CD4-positive, alpha-beta T cell (primary cell): ENCODE measurements around the gene TCAP. TPM values are rescaled to one million over a fixed set of nuclear protein-coding genes. Genes with fewer than 3 reads are reported as not detected.

Source experiments
- ATAC-seq: fragments of 200-7000 bp; cut with Tn5 transposase; one replicate; pipeline ENCODE4 v1.10.0; 2022; ENCODE audit warnings: mild to moderate bottlenecking; ENCODE audit not compliant: poor library complexity
- CTCF ChIA-PET: fragments of 350-600 bp; sonication (Branson Sonifier 250); formaldehyde crosslinking; loops from one replicate; lab custom pipeline; 2021; ENCODE audit warnings: antibody characterized with exemption, inconsistent platforms; lab: Charles Lee
- POLR2A ChIA-PET: fragments of 350-600 bp; sonication (Branson Sonifier 250); formaldehyde crosslinking; loops from one replicate; lab custom pipeline; 2021; ENCODE audit warnings: antibody characterized with exemption, inconsistent platforms; lab: Charles Lee
- DNase-seq, 14 experiments: peaks; one replicate each; pipeline ENCODE4 v3.0.0-alpha.2; 2013 to 2020; ENCODE audit warnings: mixed read lengths in 2 of 14
- H3K27ac ChIP-seq, 2 donors: one replicate each; pipeline versions ENCODE4 v1.5.1 to v1.7.0; 2013; ENCODE audit warnings: low read length in 2 of 2, low read depth in 1 of 2, mild to moderate bottlenecking in 1 of 2
- H3K27me3 ChIP-seq, 2 experiments: 1 replicate in 1 of 2; 2 replicates in 1 of 2; pipeline versions ENCODE4 v1.6.1 to v1.7.0; 2013; ENCODE audit warnings: low read length in 2 of 2, control low read depth in 1 of 2, mild to moderate bottlenecking in 1 of 2, moderate library complexity in 1 of 2; ENCODE audit not compliant: insufficient read depth in 2 of 2, control insufficient read depth in 1 of 2
- H3K36me3 ChIP-seq: one replicate; pipeline ENCODE4 v1.6.1; 2013; ENCODE audit warnings: low read length, control low read depth; ENCODE audit not compliant: insufficient read depth
- H3K4me1 ChIP-seq: one replicate; pipeline ENCODE4 v1.6.1; 2013; ENCODE audit warnings: low read length, control low read depth; ENCODE audit not compliant: insufficient read depth
- H3K4me3 ChIP-seq: one replicate; pipeline ENCODE4 v1.5.1; 2013; ENCODE audit warnings: mild to moderate bottlenecking, low read length, moderate library complexity
- H3K9me3 ChIP-seq, 2 experiments: 1 replicate in 1 of 2; 2 replicates in 1 of 2; pipeline versions ENCODE4 v1.6.1 to v1.7.0; 2013; ENCODE audit warnings: low read length in 2 of 2, mild to moderate bottlenecking in 2 of 2, control low read depth in 1 of 2, moderate library complexity in 1 of 2; ENCODE audit not compliant: control insufficient read depth in 1 of 2, insufficient read depth in 1 of 2
- H3K27ac Mint-ChIP-seq: one replicate; pipeline ENCODE4 v1.8.0; 2020; ENCODE audit warnings: mixed read lengths
- H3K27me3 Mint-ChIP-seq: one replicate; pipeline ENCODE4 v1.8.0; 2021; ENCODE audit warnings: mixed read lengths
- H3K36me3 Mint-ChIP-seq: one replicate; pipeline ENCODE4 v1.8.0; 2021; ENCODE audit warnings: low read depth, mixed read lengths
- H3K4me1 Mint-ChIP-seq: one replicate; pipeline ENCODE4 v1.8.0; 2021; ENCODE audit warnings: low read depth, mixed read lengths
- H3K4me3 Mint-ChIP-seq: one replicate; pipeline ENCODE4 v1.8.0; 2020; ENCODE audit warnings: mild to moderate bottlenecking, mixed read lengths
- H3K9me3 Mint-ChIP-seq: one replicate; pipeline ENCODE4 v1.8.0; 2020; ENCODE audit warnings: mixed read lengths
- intact Hi-C, 2 experiments: fragments of 100-400 bp; cut with DNase I in 1 of 2; cut with micrococcal nuclease in 1 of 2; formaldehyde crosslinking; loops; one replicate each; pipeline versions ENCODE4 v1.15.1 to v1.9.0; 2023 to 2025; cut with DNase I, micrococcal nuclease
- total RNA-seq, 174 experiments: library from RNA in 2 of 174; stranded (reverse) in 2 of 174; gene quantifications; one replicate each; pipeline ENCODE4 v1.2.3 and lab custom pipeline; 2021 to 2026
- TF ChIP-seq, protein P1 (sequence below): fragments of 200-600 bp; IDR thresholded peaks from one replicate; pipeline ENCODE4 v1.8.0; 2022; ENCODE audit warnings: antibody characterized with exemption, mild to moderate bottlenecking

Gene TCAP
- total RNA-seq, 2 experiments from 2014 or later: 6.4 TPM

DNA sequence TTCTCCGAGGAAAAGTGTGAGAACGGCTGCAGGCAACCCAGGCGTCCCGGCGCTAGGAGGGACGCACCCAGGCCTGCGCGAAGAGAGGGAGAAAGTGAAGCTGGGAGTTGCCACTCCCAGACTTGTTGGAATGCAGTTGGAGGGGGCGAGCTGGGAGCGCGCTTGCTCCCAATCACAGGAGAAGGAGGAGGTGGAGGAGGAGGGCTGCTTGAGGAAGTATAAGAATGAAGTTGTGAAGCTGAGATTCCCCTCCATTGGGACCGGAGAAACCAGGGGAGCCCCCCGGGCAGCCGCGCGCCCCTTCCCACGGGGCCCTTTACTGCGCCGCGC lies 34.6 kb downstream of the TCAP start, which contains the start of gene ERBB2:
Gene ERBB2 (plus strand): TSS at position 247 of the 330 bp plus-strand sequence. CDS start 175 bp downstream, outside the sequence.
- Mint-ChIP-seq H3K4me1 (peaks cover 6% of the 10 kb centered on the region), H3K36me3 (peaks cover 3% of the 10 kb centered on the region), H3K9me3 (no peaks in the 10 kb centered on the region), H3K27ac (no peak within 1 kb of the TSS), H3K4me3 (peak within 1 kb of the TSS; percentile 4), H3K27me3 (peaks cover 34% of the 10 kb centered on the region)
- H3K9me3 ChIP-seq: peaks cover 0 to 5% of the 10 kb centered on the region in 2 experiments
- peaks cover 24 to 33% of the 10 kb centered on the region in 2 experiments for H3K27me3 ChIP-seq
- H3K36me3 ChIP-seq: peaks cover 2% of the 10 kb centered on the region
- ChIA-PET POLR2A (interaction anchor here (1.0 kb wide), 1 partner anchor 26 kb away, joined by 3 read pairs; no protein-coding TSS in a partner anchor), CTCF (no interaction called here)
- DNase-seq: no peak
- TF ChIP-seq, protein P1, sequence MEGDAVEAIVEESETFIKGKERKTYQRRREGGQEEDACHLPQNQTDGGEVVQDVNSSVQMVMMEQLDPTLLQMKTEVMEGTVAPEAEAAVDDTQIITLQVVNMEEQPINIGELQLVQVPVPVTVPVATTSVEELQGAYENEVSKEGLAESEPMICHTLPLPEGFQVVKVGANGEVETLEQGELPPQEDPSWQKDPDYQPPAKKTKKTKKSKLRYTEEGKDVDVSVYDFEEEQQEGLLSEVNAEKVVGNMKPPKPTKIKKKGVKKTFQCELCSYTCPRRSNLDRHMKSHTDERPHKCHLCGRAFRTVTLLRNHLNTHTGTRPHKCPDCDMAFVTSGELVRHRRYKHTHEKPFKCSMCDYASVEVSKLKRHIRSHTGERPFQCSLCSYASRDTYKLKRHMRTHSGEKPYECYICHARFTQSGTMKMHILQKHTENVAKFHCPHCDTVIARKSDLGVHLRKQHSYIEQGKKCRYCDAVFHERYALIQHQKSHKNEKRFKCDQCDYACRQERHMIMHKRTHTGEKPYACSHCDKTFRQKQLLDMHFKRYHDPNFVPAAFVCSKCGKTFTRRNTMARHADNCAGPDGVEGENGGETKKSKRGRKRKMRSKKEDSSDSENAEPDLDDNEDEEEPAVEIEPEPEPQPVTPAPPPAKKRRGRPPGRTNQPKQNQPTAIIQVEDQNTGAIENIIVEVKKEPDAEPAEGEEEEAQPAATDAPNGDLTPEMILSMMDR: no peak
- H3K27ac ChIP-seq: no peak within 1 kb of the TSS
- intact Hi-C loops: no loop called here
- ATAC-seq: no peak
- H3K4me1 ChIP-seq: peaks cover 9% of the 10 kb centered on the region
- no peak within 1 kb of the TSS for H3K4me3 ChIP-seq

DNA sequence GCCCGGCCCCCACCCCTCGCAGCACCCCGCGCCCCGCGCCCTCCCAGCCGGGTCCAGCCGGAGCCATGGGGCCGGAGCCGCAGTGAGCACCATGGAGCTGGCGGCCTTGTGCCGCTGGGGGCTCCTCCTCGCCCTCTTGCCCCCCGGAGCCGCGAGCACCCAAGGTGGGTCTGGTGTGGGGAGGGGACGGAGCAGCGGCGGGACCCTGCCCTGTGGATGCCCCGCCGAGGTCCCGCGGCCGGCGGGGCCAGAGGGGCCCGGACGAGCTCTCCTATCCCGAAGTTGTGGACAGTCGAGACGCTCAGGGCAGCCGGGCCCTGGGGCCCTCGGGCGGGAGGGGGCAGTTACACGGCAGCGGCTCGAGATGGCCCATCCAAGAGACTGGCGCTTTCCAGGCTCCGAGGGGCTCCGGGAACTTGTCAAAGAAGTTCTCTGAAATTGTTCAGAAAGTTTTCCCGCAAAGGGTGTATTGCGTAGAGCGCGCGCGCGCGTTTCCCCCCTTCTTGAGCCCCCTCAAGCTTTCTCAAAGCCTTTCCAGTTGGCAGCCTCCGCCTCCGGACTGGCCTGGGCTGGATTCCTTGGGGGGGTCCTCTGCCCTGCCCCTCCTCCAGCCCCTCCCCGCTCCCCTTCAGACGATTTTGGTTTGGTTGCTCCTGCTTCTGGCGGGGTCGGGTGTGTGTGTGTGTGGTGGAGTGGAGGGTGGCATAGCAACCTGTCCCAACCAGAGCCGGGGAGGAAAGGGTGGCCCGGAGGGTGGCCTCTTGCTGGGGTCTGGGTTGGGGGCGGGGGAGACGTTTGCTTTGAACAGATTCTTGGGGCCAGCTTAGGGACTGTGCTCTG lies 35.2 kb downstream of the TCAP start:
- ATAC-seq (no peak), DNase-seq (no peak)
- H3K27me3 Mint-ChIP-seq: peaks cover 34% of the 10 kb centered on the region
- no peak overlapping the region for H3K4me3 Mint-ChIP-seq
- H3K36me3 Mint-ChIP-seq: no peaks in the 10 kb centered on the region
- Histone ChIP-seq H3K36me3 (no peaks in the 10 kb centered on the region), H3K4me3 (no peak overlapping the region), H3K4me1 (peaks cover 9% of the 10 kb centered on the region), H3K27me3 (peaks cover 24 to 33% of the 10 kb centered on the region in 2 experiments), H3K27ac (no peak overlapping the region), H3K9me3 (peaks cover 0 to 5% of the 10 kb centered on the region in 2 experiments)
- CTCF ChIA-PET: no interaction called here
- TF ChIP-seq, protein P1: no peak
- intact Hi-C loops: no loop called here
- H3K9me3 Mint-ChIP-seq: no peaks in the 10 kb centered on the region
- POLR2A ChIA-PET: interaction anchor here (1.0 kb wide), 1 partner anchor 25 kb away, joined by 3 read pairs; no protein-coding TSS in a partner anchor
- H3K27ac Mint-ChIP-seq: no peak overlapping the region
- peaks cover 6% of the 10 kb centered on the region for H3K4me1 Mint-ChIP-seq

GRCh38 chr17:39701012-39701783 lies 36.0 kb downstream of the TCAP start:
- peaks cover 6% of the 10 kb centered on the region for H3K4me1 Mint-ChIP-seq
- ChIA-PET CTCF (no interaction called here), POLR2A (interaction anchor here (0.9 kb wide), 1 partner anchor 14 kb away, joined by 3 read pairs; the partner anchor contains the start of gene PGAP3)
- no peaks in the 10 kb centered on the region for H3K36me3 Mint-ChIP-seq
- peaks cover 15% of the 10 kb centered on the region for H3K4me1 ChIP-seq
- H3K4me3 Mint-ChIP-seq: no peak overlapping the region
- H3K27ac ChIP-seq: no peak overlapping the region
- H3K4me3 ChIP-seq: no peak overlapping the region
- H3K27me3 Mint-ChIP-seq: peaks cover 34% of the 10 kb centered on the region
- no peaks in the 10 kb centered on the region for H3K36me3 ChIP-seq
- DNase-seq (peak in 1 of 14 experiments; percentile 3), ATAC-seq (no peak)
- no peak overlapping the region for H3K27ac Mint-ChIP-seq
- peaks cover 0 to 5% of the 10 kb centered on the region in 2 experiments for H3K9me3 ChIP-seq
- TF ChIP-seq, protein P1: no peak
- intact Hi-C loops: no loop called here
- H3K9me3 Mint-ChIP-seq: no peaks in the 10 kb centered on the region
- H3K27me3 ChIP-seq: peaks cover 24 to 33% of the 10 kb centered on the region in 2 experiments
